HG03442 (cell line): ENCODE measurements around the gene RING1.
"Not testable (repeated sequence)": the region's sequence is repeated elsewhere in the genome, so short reads cannot be mapped to it uniquely, and the experiment has no call there.

ENCODE experiments used
- ATAC-seq: cut with Tn5 transposase; IDR thresholded peaks from one replicate; pipeline ENCODE4 v1.9.1; 2021; ENCODE audit warnings: mild to moderate bottlenecking, moderate library complexity; ENCODE audit not compliant: unreplicated experiment

Gene RING1

DNA sequence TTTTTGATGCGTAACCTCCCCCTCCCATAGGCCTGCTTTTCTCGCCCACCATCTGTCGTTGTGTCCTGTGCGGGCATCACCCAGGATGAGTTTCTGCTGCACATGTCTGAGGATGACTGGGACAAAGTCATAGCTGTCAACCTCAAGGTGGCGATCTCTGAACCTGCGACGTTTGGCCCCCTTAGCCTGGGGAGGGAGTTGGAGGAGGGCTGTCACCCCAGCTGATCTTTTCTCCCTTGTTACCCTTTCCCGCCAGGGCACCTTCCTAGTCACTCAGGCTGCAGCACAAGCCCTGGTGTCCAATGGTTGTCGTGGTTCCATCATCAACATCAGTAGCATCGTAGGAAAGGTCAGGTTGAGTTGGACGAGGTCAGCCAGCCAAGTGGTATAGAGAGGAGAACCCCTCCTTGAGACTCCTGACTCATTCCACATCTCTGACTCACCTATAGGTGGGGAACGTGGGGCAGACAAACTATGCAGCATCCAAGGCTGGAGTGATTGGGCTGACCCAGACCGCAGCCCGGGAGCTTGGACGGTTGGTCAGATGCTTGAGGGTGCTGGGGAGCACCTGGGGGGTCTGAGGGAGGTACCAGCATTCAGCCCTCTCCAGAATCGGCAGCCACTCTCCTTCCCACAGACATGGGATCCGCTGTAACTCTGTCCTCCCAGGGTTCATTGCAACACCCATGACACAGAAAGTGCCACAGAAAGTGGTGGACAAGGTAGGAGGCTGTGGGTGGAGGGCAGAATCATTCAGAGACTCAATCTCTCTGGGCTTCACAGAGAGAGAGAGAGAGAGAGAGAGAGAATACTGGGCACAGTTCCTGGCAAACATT, 2.9 kb upstream of the RING1 start:
- ATAC-seq, result no peak

DNA sequence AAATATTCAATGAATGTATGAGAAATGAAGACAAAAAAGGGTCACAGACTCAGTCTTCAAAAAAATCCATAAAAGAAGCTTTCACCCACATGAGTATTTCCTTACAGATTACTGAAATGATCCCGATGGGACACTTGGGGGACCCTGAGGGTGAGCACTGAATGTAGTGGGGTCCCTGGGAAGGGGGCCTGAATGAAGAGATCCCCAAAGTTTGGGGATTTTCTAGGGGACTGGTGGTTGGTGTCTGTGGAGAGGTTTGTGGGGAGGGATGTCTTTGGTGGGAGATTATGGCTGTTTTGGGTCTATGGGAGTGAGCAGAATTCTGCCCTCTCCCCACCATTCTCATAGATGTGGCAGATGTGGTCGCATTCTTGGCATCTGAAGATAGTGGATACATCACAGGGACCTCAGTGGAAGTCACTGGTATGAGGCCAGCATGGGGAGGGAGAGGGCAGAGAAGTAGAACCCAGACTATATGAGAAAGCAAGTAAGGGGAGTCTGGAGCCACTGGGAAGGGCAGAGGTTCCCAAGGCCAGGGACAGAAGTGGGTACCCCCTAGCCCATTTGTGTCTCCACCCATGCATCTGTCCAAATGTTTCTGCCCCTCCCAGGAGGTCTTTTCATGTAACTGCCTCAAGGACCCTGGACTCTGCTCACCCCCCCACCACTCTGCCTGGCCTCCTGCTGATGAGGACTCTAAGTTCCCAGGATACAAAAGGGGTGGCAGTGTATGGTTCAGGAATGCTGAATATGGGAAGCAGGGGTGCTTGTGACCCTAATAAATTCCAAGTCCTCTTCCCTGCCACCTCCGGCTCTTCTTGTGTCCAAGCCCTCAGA, 2.1 kb upstream of the RING1 start:
- ATAC-seq, result no peak

DNA sequence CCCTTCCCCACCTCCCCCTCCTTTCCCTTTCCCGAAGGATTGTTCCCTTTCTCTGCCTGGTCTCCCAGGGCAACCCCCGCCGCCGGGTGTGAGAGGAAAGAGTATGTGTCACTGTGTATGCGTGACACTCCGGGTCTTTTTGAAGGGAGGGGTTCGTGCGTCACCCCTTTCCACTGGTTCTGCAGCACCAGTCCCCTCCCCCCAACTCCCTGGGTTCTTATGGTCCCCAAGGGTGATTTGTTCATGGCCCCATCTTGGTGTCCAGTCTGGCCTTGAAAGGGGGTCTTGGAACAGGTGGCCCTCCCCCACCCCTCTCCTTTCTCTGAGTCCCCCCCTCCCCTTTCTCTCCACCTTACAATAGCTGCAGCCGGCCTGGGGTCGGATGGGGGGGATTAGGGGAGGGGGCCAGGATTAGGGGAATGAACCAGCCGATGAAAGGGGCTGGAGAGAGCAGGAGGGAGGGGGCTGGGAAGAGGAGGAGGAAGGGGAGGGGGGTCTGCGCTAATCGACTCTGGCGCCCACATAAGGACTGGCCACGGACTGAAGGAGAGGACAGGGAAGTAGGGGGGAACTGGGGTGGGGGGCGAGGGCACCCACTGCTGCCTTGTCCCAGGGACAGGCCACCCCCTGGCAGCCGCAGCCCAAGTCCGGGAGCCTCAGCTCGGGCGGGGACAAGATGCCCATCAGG, 1.3 kb upstream of the RING1 start:
- ATAC-seq, result no peak

DNA sequence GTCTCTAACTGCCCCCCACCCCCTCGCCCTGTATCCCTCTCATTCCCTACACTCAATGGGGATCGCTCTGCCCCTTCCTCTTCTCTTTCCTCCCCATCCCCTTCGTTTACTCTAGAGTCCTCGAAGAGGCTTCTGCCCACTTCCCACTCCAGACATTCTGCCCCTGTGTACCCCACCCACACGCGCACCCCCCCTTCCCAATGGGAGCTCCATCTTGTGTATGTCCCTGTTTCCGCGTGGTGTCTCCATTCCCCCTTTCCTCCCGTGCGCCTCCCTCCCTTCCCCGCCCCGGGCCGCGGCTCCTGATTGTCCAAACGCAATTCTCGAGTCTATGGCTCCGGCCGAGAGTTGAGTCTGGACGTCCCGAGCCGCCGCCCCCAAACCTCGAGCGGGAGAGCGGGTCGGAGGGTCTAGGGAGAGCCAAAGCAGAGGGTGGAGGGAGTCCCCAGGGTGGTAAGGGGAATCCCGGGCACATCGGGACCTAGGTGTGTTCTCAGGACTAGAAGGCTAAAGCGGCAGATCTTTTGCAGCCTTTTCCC, 679 bp upstream of the RING1 start:
- no peak for ATAC-seq

DNA sequence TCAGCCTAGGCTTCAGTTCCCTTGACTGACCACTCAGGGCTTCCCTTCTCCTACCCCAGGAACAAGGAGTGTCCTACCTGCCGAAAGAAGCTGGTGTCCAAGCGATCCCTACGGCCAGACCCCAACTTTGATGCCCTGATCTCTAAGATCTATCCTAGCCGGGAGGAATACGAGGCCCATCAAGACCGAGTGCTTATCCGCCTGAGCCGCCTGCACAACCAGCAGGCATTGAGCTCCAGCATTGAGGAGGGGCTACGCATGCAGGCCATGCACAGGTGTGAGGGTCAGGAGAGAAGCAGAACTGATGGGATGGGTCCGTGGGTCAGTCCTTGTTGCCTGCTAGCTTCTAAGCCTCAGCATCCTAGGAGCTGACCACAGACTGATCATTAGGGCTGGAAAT, 1.6 kb downstream of the RING1 start:
- no peak for ATAC-seq

DNA sequence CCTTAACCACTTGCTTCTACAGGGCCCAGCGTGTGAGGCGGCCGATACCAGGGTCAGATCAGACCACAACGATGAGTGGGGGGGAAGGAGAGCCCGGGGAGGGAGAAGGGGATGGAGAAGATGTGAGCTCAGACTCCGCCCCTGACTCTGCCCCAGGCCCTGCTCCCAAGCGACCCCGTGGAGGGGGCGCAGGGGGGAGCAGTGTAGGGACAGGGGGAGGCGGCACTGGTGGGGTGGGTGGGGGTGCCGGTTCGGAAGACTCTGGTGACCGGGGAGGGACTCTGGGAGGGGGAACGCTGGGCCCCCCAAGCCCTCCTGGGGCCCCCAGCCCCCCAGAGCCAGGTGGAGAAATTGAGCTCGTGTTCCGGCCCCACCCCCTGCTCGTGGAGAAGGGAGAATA, 2.8 kb downstream of the RING1 start:
- no peak for ATAC-seq

DNA sequence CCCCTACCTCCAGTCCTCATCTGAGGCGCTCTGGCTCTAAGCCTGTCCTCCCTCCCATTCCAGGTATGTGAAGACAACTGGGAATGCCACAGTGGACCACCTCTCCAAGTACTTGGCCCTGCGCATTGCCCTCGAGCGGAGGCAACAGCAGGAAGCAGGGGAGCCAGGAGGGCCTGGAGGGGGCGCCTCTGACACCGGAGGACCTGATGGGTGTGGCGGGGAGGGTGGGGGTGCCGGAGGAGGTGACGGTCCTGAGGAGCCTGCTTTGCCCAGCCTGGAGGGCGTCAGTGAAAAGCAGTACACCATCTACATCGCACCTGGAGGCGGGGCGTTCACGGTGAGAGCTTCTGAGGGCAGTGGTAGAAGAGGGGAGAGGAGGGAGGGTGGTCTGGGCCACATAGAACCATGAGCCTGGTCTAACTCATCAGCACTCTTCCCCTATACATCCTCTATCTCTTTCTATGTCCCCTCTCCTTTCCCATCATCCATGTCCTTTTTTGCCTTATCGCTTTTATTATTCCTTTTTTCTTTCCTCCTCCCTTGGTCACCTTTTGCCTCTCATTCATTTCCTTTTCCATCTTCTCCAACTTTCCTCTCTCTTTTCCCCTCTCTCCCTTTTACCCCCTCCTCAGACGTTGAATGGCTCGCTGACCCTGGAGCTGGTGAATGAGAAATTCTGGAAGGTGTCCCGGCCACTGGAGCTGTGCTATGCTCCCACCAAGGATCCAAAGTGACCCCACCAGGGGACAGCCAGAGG, 3.5 kb downstream of the RING1 start:
- ATAC-seq, result no peak

DNA sequence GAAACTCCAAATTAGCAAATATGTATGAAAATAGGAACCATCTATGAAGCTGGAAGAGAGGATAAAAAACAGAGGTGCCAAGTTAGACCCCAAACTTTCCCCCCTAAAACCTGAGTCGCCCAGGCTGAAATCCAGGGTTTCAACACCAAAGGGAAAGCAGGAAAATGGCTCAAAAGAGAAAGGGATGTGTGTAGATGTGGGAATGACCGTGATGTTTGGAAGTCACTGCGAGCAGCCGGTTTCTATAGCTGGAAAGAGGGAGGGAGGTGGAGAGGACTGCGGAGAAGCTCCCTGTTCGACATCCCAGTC, 4.5 kb downstream of the RING1 start:
- ATAC-seq, result no peak

DNA sequence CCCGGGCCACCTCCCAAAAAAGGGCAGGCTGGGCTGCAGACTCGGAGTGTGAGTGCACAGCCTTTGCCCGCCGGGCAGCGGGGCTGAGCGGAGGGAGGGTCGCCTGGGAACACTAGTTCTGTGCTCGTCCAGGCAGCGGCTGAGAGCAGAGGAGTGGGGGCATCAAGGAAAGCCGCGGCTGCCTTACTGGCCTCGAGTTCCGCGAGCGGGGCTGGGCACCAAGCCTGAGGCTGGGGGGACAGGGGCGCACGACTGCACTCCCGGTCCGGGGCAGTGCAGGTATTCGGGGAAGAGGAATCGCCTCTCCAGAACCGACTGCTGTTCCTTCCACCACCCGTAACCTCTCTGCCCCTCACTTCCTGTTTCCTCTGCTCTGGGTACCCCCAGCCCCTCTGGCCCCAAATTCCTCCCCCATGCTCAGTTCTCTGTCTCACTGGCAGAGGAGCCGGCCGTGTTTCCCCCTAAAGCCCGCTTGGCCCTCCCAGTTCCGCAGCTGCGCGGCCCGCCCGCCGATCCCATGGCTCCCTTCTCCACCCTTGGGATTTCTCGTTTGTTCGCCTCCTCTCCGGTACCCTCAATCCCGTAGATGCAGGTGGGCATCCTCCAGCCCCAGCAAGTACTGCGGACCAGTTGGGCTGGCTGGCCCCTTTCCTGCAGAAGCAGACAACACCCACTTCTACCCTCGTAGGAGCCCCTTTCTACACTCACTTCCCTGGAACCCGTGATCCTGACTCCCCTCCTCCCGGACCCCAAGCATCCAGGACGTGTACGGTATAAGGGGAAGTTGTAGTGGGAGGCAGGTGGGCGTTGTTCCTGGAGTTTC, 5.1 kb downstream of the RING1 start:
- ATAC-seq, result no peak

DNA sequence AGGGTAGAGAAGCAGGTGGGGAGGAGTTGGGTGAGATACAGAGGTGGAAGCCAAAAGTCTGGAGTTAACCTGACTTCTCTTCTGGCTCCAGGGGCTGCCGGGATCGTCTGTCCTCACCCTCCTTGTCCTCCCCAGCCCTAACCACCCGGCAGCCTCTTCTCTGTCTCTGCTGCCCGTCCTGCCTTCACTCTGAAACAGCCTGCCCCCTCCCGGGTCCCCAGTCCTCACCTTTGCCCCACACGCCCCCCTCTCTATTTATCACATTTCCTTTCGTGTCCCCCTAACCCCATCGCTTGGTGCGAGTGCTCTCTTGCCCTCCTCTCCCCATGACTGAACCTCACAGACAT, 5.7 kb downstream of the RING1 start:
- ATAC-seq, result no peak

DNA sequence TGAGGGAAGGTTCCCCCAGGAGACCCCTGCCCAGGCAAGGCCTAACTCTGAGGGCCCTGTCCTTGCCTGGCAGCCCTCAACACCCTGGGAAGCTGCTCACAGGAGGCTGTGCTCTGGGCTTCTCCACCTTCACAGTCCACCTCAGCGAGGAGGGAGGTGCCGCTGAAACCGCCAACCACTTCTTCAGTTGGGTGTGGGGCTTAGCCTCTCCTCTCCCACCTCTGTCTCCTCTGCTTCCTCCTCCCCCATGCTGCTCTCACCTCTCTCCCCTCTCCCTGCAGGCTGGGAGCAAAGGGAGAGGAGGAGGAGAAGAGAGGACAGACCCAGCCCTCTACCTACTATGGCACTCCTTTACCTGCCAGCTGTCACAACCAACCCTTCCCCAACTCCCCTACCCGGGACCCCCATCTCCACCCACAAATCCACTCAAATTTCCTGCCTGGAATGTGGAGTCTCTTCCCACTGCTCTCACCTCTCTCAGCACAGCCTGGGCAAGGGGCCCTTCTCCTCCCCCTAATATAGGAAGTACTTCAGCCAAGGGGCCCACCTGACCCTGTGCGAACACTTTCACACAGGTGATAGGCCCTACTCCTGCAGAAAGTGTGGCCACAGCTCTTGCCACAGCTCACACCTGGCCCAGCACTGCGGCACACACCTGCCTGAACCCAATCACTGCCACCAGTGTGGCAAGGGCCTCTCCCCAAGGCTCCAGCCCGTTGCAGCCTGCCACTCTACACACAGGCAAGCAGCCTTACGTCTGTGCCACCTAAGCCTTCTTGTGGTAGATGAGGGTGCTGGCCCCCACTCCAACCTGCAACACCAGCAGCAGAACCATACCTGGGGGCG, 7.2 kb downstream of the RING1 start:
- no peak for ATAC-seq

DNA sequence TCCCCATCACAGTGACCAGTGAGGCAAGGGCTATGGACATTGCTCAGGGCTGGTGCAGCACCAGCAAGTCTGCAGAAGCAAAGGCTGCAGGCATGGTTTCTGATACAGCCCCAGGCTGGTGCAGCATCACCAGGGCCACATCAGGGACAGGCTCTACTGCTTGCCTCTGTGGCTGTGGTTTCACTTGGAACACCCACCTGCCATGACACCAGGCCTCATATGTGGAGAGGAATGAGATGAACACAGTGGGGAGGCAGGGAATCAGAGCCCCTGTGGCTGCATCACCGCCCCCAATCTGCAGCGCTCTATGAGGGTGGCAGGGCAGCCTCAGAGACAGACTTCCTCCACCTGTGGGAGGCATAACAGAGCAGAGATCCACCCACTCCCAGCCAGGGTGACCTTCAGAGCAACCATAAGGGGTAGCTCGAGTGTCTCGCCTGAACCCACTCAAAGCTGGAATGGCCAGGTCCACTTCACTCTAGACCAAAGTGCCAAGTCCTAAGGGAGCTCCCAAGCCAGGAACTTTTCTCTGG, 7.9 kb downstream of the RING1 start:
- no peak for ATAC-seq

DNA sequence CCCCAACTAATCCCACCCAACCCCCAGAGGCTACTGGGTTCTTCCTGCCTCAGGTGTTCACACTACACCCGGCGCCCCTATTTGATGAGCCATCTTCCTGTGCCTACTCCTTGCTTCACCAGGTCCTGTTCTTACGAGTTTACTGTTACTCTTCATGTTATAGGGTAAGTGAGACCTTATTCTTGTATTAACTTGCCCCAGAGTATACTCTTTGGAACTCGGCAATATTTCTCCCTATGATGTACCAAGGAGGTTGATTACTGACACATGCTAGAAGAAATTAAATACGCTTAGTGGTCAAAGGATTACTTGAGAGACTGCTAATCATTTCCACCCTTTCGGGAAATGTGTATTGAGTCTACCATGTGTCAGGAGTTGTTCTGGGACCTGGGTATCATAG, 8.9 kb downstream of the RING1 start:
- no peak for ATAC-seq

DNA sequence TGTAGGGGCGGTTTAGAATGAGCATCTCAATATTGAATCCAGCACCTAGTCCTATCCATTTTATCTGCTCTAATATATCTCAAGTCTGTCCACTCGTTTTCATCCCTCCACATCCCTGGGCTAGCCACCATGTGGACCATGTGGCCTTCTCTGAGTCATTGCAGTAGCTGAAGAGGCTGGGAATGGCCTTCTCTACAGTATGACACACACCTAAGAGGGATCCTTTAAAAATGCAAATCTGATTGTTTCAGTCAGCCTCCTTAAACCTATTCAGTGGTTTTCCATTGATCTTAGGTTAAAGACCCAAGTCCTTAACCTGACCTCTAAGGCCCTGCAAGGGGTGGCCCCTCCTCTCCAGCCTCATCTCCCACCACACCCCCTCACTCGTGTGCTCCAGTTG, 9.4 kb downstream of the RING1 start:
- no peak for ATAC-seq

DNA sequence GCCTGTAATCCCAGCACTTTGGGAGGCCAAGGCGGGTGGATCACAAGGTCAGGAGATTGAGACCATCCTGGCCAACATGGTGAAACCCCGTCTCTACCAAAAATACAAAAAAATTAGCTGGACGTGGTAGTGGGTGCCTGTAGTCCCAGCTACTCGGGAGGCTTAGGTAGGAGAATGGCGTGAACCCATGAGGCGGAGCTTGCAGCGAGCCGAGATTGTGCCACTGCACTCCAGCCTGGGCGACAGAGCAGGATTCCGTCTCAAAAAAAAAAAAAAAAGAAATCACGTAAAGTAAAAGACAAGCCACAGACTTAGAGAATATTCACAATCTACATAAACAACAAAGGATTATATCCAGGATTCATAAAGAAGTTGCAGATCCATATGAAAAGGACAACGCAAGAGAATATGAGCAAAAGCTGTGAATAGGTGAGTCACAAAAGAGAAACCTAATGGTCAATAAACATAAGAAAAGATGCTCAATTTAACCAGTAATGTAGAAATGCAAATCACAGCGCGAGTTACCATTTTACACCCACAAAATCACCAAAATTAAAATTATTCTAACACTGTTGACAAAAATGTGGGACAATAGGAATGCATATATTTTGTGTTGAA, 18.3 kb downstream of the RING1 start:
- ATAC-seq, result not testable (repeated sequence)

DNA sequence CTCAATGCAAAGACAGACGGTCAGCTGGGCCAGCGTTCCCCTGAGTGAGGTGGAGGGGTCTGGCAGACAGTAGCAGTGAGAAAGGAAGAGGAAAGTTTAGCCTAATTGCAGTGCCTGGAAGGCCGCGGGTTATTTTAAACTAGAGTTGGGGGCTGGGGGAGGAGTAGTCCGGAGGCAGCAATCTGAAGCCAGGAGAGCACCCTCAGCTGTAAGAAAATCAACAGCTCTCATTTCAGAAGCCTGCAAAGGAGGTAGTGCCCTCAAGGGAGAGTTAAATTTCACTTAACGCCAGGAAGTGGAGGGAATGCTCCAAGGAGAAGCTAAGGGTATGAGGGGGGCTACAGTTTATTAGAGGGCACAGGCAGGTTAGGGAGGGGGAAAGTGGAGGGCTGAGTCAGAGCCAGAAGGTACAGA, 26.9 kb downstream of the RING1 start:
- no peak for ATAC-seq

DNA sequence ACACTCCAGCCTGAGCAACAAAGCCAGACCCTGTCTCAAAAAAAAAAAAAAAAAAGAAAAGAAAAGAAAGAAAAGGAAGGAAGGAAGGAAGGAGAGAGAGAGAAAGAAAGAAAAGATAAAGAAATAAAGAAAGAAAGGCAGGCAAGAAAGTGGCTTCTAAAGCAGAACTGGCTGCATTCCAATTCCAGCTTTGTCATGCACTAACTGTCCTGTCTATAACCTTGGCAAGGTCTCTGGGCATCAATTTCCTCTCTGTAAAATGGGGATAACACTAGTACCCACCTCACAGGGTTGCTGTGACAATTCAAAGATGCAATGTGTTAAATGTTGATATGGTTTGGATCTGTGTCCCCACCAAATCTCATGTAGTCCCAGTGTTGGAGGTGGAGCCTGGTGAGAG, 28.0 kb downstream of the RING1 start:
- no peak for ATAC-seq

DNA sequence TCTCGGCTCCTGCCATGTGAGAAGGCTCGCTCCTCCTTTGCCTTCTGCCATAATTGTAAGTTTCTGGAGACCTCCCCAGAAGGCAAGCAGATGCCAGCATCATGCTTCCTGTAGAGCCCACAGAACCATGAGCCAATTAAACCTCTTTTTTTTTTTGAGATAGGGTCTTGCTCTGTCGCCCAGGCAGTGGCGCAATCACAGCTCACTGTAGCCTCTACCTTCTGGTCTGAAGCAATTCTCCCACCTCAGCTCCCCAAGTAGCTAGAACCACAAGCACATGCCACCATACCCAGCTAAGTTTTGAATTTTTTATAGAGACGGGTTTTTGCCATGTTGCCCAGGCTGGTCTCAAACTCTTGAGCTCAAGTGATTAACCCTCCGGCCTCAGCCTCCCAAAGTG, 28.6 kb downstream of the RING1 start:
- ATAC-seq, result no peak

DNA sequence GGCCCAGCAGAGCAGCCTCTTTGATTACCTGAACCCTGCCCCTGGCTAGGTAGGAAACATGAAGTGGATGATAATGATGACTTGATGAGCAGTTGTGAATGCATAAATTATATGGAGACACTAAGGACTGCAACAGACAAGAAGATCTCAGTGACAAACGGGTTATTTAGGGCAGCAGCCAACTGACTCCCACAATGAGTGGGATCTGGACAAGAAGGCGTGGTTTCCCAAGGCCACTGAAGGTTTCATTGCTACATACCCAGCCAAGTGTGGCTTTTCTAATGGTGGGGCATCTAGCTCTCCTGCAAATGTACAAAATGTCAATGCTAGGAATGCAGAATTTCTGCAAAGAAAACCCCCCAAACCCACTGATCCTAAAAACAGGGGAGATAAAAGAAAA, 29.4 kb downstream of the RING1 start:
- no peak for ATAC-seq
